VCaP (cell line): ENCODE results near the gene NUBPL.
"Not testable (repeated sequence)": the region's sequence is repeated elsewhere in the genome, so short reads cannot be mapped to it uniquely, and the experiment has no call there.

Experiments used
- H3K27ac ChIP-seq: fragments of 450-650 bp; 2 replicates; pipeline ENCODE4 v1.5.1; 2017
- TF ChIP-seq, protein P1 (sequence below): fragments of 450-650 bp; conservative IDR thresholded peaks from 2 replicates; pipeline ENCODE4 v1.5.1; 2017; ENCODE audit warnings: mild to moderate bottlenecking, moderate library complexity

Gene NUBPL

DNA sequence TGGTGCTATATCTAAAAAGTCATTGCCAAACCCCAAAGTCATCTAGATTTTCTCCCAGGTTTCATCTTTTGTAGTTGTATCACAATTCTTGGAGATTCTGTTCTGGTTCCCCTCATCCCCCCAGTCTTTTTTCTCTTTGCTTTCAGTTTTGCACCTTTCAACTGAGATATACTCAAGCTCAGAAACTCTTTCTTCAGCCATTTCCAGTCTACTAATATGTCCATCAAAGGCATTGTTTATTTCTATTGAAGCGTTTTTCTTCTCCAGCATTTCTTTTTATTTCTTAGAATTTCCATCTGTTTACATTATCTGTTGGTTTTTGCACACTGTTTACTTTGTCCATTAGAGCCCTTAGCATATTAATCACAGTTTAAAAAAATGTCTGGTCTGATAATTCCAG is 179.5 kb downstream of the NUBPL start:
- no peak overlapping the region for H3K27ac ChIP-seq
- TF ChIP-seq, protein P1, sequence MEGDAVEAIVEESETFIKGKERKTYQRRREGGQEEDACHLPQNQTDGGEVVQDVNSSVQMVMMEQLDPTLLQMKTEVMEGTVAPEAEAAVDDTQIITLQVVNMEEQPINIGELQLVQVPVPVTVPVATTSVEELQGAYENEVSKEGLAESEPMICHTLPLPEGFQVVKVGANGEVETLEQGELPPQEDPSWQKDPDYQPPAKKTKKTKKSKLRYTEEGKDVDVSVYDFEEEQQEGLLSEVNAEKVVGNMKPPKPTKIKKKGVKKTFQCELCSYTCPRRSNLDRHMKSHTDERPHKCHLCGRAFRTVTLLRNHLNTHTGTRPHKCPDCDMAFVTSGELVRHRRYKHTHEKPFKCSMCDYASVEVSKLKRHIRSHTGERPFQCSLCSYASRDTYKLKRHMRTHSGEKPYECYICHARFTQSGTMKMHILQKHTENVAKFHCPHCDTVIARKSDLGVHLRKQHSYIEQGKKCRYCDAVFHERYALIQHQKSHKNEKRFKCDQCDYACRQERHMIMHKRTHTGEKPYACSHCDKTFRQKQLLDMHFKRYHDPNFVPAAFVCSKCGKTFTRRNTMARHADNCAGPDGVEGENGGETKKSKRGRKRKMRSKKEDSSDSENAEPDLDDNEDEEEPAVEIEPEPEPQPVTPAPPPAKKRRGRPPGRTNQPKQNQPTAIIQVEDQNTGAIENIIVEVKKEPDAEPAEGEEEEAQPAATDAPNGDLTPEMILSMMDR = no peak

DNA sequence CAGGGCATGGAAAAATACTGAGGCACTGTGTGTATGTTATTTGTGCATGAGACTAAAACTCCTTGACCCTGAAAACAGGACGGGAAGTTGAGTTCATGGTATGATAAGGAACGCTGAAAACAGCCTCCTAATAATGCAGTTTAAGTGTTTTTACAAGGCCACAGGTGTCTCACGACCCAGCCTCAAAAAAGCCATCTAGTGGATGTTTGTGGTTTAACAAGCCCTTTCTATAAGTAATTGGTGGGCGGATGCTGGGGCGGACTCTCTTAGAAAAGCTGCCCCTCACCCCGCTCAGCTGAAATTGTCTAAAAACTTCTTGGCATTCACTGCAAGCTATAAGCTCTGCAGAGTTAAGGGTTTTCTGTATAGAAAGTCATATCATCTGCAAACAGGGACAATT is 184.5 kb downstream of the NUBPL start:
- no peak overlapping the region for H3K27ac ChIP-seq
- TF ChIP-seq, protein P1 = no peak

DNA sequence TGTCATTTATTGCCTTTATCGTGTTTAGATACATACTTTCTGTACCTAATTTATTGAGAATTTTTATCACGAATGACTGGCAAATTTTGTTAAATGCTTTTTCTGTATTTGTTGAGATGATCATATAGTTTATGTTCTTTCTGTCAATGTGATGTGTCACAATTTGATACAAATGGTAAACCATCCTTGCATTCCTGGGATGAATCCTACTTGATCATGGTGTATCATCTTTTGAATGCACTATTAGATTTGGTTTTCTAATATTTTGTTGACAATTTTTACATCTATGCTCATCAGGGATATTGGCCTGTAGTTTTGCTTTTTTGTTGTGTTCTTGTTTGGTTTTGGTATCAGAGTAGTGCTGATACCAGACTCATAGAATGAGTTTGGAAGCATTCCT is 185.1 kb downstream of the NUBPL start:
- no peak overlapping the region for H3K27ac ChIP-seq
- TF ChIP-seq, protein P1 = no peak

DNA sequence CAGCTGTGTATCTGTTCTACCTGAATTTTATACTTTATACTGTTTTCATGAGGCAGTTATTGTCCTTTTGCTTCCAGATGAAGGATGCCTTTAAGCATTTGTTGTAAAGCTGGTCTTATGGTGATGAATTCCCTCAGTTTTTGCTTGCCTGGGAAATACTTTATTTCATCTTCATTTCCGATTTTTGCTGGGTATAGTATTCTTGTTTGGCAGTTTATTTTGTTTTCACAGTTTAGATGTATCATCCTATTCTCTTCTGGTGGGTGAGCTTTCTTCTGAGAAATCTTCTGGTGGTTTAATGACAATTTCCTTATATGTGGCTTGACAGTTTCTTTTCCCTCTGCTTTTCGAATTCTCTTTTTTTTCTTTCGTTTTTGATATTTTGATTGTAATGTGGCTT is 188.1 kb downstream of the NUBPL start:
- no peak overlapping the region for H3K27ac ChIP-seq
- TF ChIP-seq, protein P1 = no peak

DNA sequence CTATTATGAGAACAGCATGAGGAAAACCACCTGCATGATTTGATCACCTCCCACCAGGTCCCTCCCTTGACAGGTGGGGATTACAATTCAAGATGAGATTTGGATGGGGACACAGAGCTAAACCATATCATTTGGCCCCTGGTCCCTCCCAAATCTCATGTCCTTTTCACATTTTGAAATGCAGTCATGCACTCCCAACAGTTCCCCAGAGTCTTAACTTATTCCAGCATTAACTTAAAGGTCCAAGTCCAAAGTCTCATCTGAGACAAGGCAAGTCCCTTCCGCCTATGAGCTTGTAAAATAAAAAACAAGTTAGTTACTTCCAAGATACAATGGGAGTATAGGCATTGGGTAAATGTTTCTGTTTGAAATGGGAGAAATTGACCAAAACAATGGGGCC is 189.8 kb downstream of the NUBPL start:
- not testable (repeated sequence) for H3K27ac ChIP-seq

DNA sequence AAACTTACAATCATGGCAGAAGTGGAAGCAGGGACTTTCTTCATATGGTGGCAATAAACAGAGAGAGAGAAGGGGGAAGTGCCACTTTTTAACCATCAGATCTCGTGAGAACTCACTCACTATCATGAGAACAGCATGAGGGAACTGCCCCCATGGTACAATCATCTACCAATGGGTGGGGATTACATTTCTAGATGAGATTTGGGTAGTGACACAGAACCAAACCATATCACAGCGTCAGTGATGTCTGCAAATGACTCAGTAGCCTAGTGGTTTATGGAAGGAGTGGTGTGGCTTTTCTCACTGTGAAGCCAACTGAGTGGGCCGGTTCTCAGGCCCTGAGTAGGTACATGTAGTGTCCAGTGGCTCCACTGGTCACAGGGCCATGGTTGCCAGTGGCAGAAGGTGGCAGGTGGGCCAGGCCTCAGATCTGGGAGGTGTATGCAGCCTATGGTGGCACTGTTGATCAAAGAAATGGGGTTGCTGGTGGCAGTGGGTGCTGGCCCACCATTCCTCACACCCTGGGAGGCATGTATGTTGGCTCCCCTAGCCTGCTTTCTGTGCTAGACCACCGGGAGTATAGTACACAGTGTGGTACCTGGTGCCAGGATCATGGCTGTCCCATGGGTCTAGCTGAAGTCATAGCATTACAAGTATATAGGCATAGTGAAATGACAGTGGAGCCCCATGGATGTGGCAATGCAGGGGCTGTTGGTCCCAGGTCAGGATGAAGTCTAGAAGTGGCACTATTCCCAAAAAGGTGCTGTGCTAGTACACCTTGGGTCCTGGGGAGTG is 191.9 kb downstream of the NUBPL start:
- H3K27ac ChIP-seq = no peak overlapping the region
- TF ChIP-seq, protein P1 = no peak

DNA sequence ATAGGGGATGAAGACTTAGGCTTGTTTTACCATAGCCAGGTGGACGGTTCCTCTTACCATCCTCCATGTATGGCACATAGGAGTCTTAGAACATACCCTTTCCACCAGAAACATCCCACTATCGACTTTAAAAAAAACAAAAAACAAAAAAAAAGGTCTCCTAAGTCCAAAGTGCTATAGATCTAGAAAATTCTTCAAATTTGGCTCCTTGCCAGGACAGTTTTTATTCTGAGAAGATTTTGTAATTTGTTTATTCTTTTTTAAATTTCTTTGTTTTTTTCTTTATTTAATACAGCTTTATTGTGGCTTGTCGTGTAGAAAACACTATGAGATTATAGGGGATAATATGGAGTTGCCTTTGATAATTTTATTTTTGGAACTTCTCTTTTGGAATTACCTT is 197.7 kb downstream of the NUBPL start:
- TF ChIP-seq, protein P1 = no peak
- H3K27ac ChIP-seq = no peak overlapping the region

DNA sequence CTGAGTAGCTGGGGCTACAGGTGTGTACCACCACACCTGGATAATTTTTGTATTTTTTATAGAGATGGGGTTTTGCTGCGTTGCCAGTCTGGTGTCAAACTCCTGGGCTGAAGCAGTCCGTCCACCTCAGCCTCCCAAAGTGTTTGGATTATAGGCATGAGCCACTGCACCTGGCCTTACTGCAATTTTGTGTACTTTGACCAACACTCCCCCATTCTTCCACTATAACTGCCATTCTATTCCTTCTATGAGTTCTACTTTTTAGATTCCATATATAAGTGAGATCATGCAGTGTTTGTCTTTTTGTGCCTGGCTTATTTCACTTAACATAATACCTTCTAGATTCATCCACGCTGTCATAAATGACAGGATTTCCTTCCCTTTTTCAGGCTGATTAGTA is 199.1 kb downstream of the NUBPL start:
- TF ChIP-seq, protein P1 = no peak
- no peak overlapping the region for H3K27ac ChIP-seq
